ENCODE measurements around the gene RFNG. TPM values are rescaled to one million over a fixed set of nuclear protein-coding genes. Genes with fewer than 3 reads are reported as not detected.

The RFNG gene
- total and polyA plus RNA-seq, 2 of the 13 experiments (the other 11 are each of a cell fraction or from before 2014, with no cell fraction given) = 61.4 to 64.0 TPM

DNA sequence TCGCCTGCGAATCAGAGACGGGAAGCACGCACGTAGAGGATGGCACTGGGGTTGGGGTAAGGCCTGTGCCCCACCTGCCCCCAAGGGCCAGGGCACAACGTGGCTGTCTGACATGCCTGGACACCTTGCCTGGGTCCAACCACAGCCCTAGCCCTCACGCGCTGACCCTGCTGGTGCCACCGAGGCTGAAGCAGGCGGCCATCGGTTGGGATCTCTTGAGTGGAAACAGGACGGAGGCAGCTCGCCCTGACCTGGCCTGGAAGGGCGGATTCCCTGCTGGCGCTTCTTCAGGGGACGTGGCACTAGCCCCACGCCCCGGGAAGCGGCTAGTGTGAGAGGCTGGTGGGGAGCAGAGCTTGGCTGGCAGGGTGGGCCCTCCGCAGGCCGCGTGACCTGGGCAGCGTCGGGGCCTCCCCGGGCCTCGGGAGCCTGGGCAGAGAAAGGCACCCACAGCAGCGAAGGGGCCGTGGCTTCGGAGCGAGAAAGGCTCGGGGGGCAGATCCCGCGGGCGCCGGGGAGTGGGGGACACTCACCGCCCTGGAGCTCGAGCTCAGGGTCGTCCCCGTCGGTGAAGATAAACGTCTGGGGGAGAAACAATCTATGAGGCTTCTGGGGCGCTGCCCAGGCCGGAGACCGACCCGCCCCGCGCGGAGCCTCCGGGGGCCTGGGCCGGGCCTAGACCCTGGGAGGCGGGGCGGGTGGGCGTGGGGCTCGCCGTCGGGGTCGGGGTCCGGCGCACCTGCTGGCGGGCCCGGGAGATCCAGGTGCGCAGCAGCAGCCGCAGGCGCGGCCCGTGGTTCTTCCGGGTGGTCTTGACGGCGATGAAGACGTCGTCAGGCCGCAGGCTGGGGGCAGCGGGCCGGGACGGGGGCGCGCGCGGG is 610 bp downstream of the RFNG start (continued):
- TF ChIP-seq, protein P1, sequence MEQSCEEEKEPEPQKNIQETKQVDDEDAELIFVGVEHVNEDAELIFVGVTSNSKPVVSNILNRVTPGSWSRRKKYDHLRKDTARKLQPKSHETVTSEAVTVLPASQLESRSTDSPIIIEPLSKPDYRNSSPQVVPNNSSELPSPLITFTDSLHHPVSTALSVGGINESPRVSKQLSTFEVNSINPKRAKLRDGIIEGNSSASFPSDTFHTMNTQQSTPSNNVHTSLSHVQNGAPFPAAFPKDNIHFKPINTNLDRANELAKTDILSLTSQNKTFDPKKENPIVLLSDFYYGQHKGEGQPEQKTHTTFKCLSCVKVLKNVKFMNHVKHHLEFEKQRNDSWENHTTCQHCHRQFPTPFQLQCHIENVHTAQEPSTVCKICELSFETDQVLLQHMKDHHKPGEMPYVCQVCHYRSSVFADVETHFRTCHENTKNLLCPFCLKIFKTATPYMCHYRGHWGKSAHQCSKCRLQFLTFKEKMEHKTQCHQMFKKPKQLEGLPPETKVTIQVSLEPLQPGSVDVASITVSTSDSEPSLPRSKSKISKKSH (CRISPR knock-in tag; IDR thresholded peaks at IDR 0.05; ENCODE audit: borderline replicate concordance) = peak; percentile 14; the same call in 1 of the 2 replicates
- TF ChIP-seq, protein P2, sequence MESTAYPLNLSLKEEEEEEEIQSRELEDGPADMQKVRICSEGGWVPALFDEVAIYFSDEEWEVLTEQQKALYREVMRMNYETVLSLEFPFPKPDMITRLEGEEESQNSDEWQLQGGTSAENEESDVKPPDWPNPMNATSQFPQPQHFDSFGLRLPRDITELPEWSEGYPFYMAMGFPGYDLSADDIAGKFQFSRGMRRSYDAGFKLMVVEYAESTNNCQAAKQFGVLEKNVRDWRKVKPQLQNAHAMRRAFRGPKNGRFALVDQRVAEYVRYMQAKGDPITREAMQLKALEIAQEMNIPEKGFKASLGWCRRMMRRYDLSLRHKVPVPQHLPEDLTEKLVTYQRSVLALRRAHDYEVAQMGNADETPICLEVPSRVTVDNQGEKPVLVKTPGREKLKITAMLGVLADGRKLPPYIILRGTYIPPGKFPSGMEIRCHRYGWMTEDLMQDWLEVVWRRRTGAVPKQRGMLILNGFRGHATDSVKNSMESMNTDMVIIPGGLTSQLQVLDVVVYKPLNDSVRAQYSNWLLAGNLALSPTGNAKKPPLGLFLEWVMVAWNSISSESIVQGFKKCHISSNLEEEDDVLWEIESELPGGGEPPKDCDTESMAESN (CRISPR knock-in tag; conservative IDR thresholded peaks at IDR 0.05) = peak; percentile 36; the same call in 1 of the 2 replicates
- TF ChIP-seq ARNTL (CRISPR knock-in tag; IDR thresholded peaks at IDR 0.05) (0 out of 2 replicates have a peak, but pooled peaks have one; percentile 47), MAF1 (CRISPR knock-in tag; IDR thresholded peaks at IDR 0.05; ENCODE audit: borderline replicate concordance) (0 out of 2 replicates have a peak, but pooled peaks have one; percentile 19), ZNF788 (CRISPR knock-in tag; IDR thresholded peaks at IDR 0.05; ENCODE audit: borderline replicate concordance) (0 out of 2 replicates have a peak, but pooled peaks have one; percentile 37), THYN1 (CRISPR knock-in tag; IDR thresholded peaks at IDR 0.05; ENCODE audit: borderline replicate concordance, low read depth) (no peak), AHR (CRISPR knock-in tag; IDR thresholded peaks at IDR 0.05) (peak; percentile 34; the same call in 1 of the 2 replicates), ZNF781 (CRISPR knock-in tag; IDR thresholded peaks at IDR 0.05; ENCODE audit: borderline replicate concordance, not compliant biosample characterization) (peak; percentile 64), MTA1 (CRISPR knock-in tag; IDR thresholded peaks at IDR 0.05; ENCODE audit: borderline replicate concordance) (peak; percentile 70; the same call in 1 of the 2 replicates), ZFP82 (CRISPR knock-in tag; IDR thresholded peaks at IDR 0.05; ENCODE audit: borderline replicate concordance) (0 out of 2 replicates have a peak, but pooled peaks have one; percentile 53), ZNF883 (CRISPR knock-in tag; IDR thresholded peaks at IDR 0.05; ENCODE audit: not compliant biosample characterization) (peak; percentile 72), GATAD1 (CRISPR knock-in tag; IDR thresholded peaks at IDR 0.05) (no peak)
- TF ChIP-seq, protein P3, sequence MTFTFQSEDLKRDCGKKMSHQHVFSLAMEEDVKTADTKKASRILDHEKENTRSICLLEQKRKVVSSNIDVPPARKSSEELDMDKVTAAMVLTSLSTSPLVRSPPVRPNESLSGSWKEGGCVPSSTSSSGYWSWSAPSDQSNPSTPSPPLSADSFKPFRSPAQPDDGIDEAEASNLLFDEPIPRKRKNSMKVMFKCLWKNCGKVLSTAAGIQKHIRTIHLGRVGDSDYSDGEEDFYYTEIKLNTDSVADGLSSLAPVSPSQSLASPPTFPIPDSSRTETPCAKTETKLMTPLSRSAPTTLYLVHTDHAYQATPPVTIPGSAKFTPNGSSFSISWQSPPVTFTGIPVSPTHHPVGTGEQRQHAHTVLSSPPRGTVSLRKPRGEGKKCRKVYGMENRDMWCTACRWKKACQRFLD (CRISPR knock-in tag; IDR thresholded peaks at IDR 0.05; ENCODE audit: borderline replicate concordance) = no peak
- TF ChIP-seq, protein P4, sequence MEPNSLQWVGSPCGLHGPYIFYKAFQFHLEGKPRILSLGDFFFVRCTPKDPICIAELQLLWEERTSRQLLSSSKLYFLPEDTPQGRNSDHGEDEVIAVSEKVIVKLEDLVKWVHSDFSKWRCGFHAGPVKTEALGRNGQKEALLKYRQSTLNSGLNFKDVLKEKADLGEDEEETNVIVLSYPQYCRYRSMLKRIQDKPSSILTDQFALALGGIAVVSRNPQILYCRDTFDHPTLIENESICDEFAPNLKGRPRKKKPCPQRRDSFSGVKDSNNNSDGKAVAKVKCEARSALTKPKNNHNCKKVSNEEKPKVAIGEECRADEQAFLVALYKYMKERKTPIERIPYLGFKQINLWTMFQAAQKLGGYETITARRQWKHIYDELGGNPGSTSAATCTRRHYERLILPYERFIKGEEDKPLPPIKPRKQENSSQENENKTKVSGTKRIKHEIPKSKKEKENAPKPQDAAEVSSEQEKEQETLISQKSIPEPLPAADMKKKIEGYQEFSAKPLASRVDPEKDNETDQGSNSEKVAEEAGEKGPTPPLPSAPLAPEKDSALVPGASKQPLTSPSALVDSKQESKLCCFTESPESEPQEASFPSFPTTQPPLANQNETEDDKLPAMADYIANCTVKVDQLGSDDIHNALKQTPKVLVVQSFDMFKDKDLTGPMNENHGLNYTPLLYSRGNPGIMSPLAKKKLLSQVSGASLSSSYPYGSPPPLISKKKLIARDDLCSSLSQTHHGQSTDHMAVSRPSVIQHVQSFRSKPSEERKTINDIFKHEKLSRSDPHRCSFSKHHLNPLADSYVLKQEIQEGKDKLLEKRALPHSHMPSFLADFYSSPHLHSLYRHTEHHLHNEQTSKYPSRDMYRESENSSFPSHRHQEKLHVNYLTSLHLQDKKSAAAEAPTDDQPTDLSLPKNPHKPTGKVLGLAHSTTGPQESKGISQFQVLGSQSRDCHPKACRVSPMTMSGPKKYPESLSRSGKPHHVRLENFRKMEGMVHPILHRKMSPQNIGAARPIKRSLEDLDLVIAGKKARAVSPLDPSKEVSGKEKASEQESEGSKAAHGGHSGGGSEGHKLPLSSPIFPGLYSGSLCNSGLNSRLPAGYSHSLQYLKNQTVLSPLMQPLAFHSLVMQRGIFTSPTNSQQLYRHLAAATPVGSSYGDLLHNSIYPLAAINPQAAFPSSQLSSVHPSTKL (CRISPR knock-in tag; IDR thresholded peaks at IDR 0.05) = 0 out of 2 replicates have a peak, but pooled peaks have one; percentile 2
- TF ChIP-seq, protein P5, sequence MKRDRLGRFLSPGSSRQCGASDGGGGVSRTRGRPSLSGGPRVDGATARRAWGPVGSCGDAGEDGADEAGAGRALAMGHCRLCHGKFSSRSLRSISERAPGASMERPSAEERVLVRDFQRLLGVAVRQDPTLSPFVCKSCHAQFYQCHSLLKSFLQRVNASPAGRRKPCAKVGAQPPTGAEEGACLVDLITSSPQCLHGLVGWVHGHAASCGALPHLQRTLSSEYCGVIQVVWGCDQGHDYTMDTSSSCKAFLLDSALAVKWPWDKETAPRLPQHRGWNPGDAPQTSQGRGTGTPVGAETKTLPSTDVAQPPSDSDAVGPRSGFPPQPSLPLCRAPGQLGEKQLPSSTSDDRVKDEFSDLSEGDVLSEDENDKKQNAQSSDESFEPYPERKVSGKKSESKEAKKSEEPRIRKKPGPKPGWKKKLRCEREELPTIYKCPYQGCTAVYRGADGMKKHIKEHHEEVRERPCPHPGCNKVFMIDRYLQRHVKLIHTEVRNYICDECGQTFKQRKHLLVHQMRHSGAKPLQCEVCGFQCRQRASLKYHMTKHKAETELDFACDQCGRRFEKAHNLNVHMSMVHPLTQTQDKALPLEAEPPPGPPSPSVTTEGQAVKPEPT (CRISPR knock-in tag; IDR thresholded peaks at IDR 0.05; ENCODE audit: low read depth) = 0 out of 2 replicates have a peak, but pooled peaks have one; percentile 26
